CD14-positive monocyte (primary cell): ENCODE results near the gene ELANE. TPM values are rescaled to one million over a fixed set of nuclear protein-coding genes. Genes with fewer than 3 reads are reported as not detected.

Experiments
- DNase-seq, 3 donors: peaks; one replicate each; pipeline ENCODE4 v3.0.0-alpha.2; 2011 to 2022
- H2AFZ ChIP-seq: 2 replicates; pipeline ENCODE4 v1.6.0; 2012; ENCODE audit warnings: mild to moderate bottlenecking, low read depth, low read length, inconsistent platforms; ENCODE audit not compliant: insufficient read depth, poor library complexity, severe bottlenecking
- H3K27ac ChIP-seq, 2 donors: 1 replicate in 1 of 2; 2 replicates in 1 of 2; pipeline ENCODE4 v1.5.1; 2012 to 2013; ENCODE audit warnings: low read length in 2 of 2, control low read depth in 1 of 2, inconsistent platforms in 1 of 2, low read depth in 1 of 2, mild to moderate bottlenecking in 1 of 2
- H3K27me3 ChIP-seq, 2 donors: one replicate each; pipeline versions ENCODE4 v1.6.0 to v1.6.1; 2011 to 2013; ENCODE audit warnings: low read length in 2 of 2; ENCODE audit not compliant: control insufficient read depth in 2 of 2, insufficient read depth in 2 of 2
- H3K36me3 ChIP-seq, 2 donors: replicated peaks in 1 of 2; 1 replicate in 1 of 2; 2 replicates in 1 of 2; pipeline versions ENCODE4 v1.5.1 to v1.6.1; 2012 to 2013; ENCODE audit warnings: low read length in 2 of 2, control low read depth in 1 of 2, inconsistent platforms in 1 of 2, mild to moderate bottlenecking in 1 of 2; ENCODE audit not compliant: insufficient read depth in 2 of 2, control insufficient read depth in 1 of 2
- H3K4me1 ChIP-seq, 2 donors: 1 replicate in 1 of 2; 2 replicates in 1 of 2; pipeline versions ENCODE4 v1.5.1 to v1.6.1; 2012 to 2013; ENCODE audit warnings: low read length in 2 of 2, control low read depth in 1 of 2, inconsistent platforms in 1 of 2, mild to moderate bottlenecking in 1 of 2, moderate library complexity in 1 of 2; ENCODE audit not compliant: insufficient read depth in 2 of 2, control insufficient read depth in 1 of 2
- H3K4me2 ChIP-seq: replicated peaks from 2 replicates; pipeline ENCODE3; 2012; ENCODE audit warnings: low read length, moderate library complexity, mild to moderate bottlenecking; ENCODE audit not compliant: poor library complexity, severe bottlenecking; ENCODE audit errors: extremely low read depth
- H3K4me3 ChIP-seq, 3 experiments: fragments of 200-600 bp in 1 of 3; sonication (generic) in 1 of 3; replicated peaks in 1 of 3; 1 replicate in 2 of 3; 2 replicates in 1 of 3; pipeline ENCODE4 v1.5.1; 2011 to 2013; ENCODE audit warnings: low read length in 3 of 3, mild to moderate bottlenecking in 3 of 3, control low read depth in 2 of 3, low read depth in 2 of 3, inconsistent platforms in 1 of 3, moderate library complexity in 1 of 3
- H3K79me2 ChIP-seq: 2 replicates; pipeline ENCODE4 v1.6.0; 2012; ENCODE audit warnings: mild to moderate bottlenecking, control low read depth, inconsistent platforms, low read length, moderate library complexity; ENCODE audit not compliant: insufficient read depth
- H3K9ac ChIP-seq: 2 replicates; pipeline ENCODE4 v1.6.0; 2017; ENCODE audit warnings: low read length, mild to moderate bottlenecking; ENCODE audit not compliant: insufficient read depth, poor library complexity, severe bottlenecking
- H3K9me3 ChIP-seq, 2 donors: replicated peaks in 1 of 2; 1 replicate in 1 of 2; 2 replicates in 1 of 2; pipeline versions ENCODE4 v1.5.1 to v1.6.1; 2012 to 2013; ENCODE audit warnings: low read length in 2 of 2, control low read depth in 1 of 2; ENCODE audit not compliant: control insufficient read depth in 1 of 2, insufficient read depth in 1 of 2
- H4K20me1 ChIP-seq: 2 replicates; pipeline ENCODE4 v1.6.0; 2012; ENCODE audit warnings: mild to moderate bottlenecking, low read length, control low read depth, moderate library complexity; ENCODE audit not compliant: insufficient read depth
- H3K27ac Mint-ChIP-seq, 7 donors: one replicate each; pipeline ENCODE4 v1.8.0; 2020; ENCODE audit warnings: mild to moderate bottlenecking in 7 of 7, mixed read lengths in 7 of 7, moderate library complexity in 6 of 7, inconsistent platforms in 2 of 7
- H3K27me3 Mint-ChIP-seq, 3 donors: one replicate each; pipeline ENCODE4 v1.8.0; 2021 to 2022; ENCODE audit warnings: low read depth in 3 of 3, mild to moderate bottlenecking in 3 of 3, mixed read lengths in 3 of 3, moderate library complexity in 3 of 3, inconsistent platforms in 1 of 3
- H3K36me3 Mint-ChIP-seq, 2 donors: one replicate each; pipeline ENCODE4 v1.8.0; 2020; ENCODE audit warnings: mixed read lengths in 2 of 2, inconsistent platforms in 1 of 2, mild to moderate bottlenecking in 1 of 2
- H3K4me1 Mint-ChIP-seq: one replicate; pipeline ENCODE4 v1.8.0; 2020; ENCODE audit warnings: mild to moderate bottlenecking, mixed read lengths
- H3K4me3 Mint-ChIP-seq, 2 donors: one replicate each; pipeline ENCODE4 v1.8.0; 2020; ENCODE audit warnings: mild to moderate bottlenecking in 2 of 2, mixed read lengths in 2 of 2, moderate library complexity in 1 of 2
- H3K9me3 Mint-ChIP-seq, 7 donors: one replicate each; pipeline ENCODE4 v1.8.0; 2020 to 2022; ENCODE audit warnings: mixed read lengths in 7 of 7, mild to moderate bottlenecking in 6 of 7, moderate library complexity in 6 of 7, inconsistent platforms in 2 of 7
- WGBS: methylation state at CpG from one replicate; pipeline ENCODE4 v1.1.5; 2013; ENCODE audit warnings: missing lambda C conversion rate; ENCODE audit not compliant: insufficient coverage; 5-methylcytosine and 5-hydroxymethylcytosine counted together
- intact Hi-C, 2 donors: fragments of 100-400 bp; cut with micrococcal nuclease; formaldehyde crosslinking; loops; one replicate each; pipeline versions ENCODE4 v1.15.0 to v1.15.1; 2023
- polyA plus RNA-seq, 3 donors: library from polyadenylated mRNA; depleted of rRNA in 1 of 3; unstranded in 2 of 3; stranded (reverse) in 1 of 3; fragments of 300-500 nt in 2 of 3; fragments of >200 nt in 1 of 3; fragmentation: Illumina TruSeq in 2 of 3; gene quantifications; 1 replicate in 2 of 3; 2 replicates in 1 of 3; pipeline ENCODE4 v1.2.3, GENCODE V29; 2012 to 2021
- TF ChIP-seq, protein P1 (sequence below): fragments of 200-600 bp; IDR thresholded peaks from one replicate; pipeline ENCODE4 v1.8.0; 2022; ENCODE audit warnings: antibody characterized with exemption, mild to moderate bottlenecking

The ELANE gene
- polyA plus RNA-seq, 3 donors, result 0.61 to 2.0 (median 1.3) TPM

DNA sequence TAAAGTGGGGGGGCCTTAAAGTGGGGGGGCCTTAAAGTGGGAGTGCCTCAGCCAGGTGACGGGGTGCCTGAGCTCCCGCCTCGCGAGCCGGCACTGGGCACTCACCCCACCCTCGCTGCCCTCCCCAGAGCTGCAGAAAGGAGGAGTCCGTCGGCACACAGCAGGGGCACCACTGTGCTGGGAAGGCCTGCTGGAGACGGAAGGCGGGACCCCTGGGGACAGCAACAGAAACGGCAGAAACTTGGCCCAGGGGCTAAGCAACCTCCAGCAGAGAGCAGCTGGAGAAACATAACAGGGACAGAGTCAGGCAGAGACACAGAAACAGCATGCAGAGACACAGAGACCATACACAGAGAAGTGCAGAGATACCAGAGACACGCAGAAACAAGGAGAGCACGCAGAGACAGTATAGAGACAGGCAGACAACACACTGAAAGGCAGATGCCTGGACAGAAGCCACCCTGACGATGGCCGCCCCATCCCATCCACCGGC, 15.2 kb downstream of the ELANE start:
- no peak for DNase-seq
- no peak overlapping the region for H3K4me3 Mint-ChIP-seq
- H3K36me3 ChIP-seq, result peaks cover 10 to 18% of the 10 kb centered on the region in 2 donors
- H3K36me3 Mint-ChIP-seq, result peaks cover 29 to 44% of the 10 kb centered on the region in 2 donors
- WGBS, result 91% methylated on average over 16 of the region's 16 CpGs
- H3K27me3 Mint-ChIP-seq, result peaks cover 0 to 5% (median 2%) of the 10 kb centered on the region in 3 donors
- H3K79me2 ChIP-seq, result no peaks in the 10 kb centered on the region
- H3K4me2 ChIP-seq, result no peak overlapping the region
- no peak overlapping the region for H3K4me3 ChIP-seq
- peaks cover 0 to 11% of the 10 kb centered on the region in 2 donors for H3K27me3 ChIP-seq
- no peak overlapping the region for H3K27ac Mint-ChIP-seq
- H3K27ac ChIP-seq, result no peak overlapping the region
- H3K4me1 ChIP-seq, result peaks cover 24 to 25% of the 10 kb centered on the region in 2 donors
- peaks cover 72% of the 10 kb centered on the region for H4K20me1 ChIP-seq
- no peak overlapping the region for H2AFZ ChIP-seq
- peaks cover 0 to 2% (median 0%) of the 10 kb centered on the region in 7 donors for H3K9me3 Mint-ChIP-seq
- H3K9ac ChIP-seq, result no peak overlapping the region
- TF ChIP-seq, protein P1, sequence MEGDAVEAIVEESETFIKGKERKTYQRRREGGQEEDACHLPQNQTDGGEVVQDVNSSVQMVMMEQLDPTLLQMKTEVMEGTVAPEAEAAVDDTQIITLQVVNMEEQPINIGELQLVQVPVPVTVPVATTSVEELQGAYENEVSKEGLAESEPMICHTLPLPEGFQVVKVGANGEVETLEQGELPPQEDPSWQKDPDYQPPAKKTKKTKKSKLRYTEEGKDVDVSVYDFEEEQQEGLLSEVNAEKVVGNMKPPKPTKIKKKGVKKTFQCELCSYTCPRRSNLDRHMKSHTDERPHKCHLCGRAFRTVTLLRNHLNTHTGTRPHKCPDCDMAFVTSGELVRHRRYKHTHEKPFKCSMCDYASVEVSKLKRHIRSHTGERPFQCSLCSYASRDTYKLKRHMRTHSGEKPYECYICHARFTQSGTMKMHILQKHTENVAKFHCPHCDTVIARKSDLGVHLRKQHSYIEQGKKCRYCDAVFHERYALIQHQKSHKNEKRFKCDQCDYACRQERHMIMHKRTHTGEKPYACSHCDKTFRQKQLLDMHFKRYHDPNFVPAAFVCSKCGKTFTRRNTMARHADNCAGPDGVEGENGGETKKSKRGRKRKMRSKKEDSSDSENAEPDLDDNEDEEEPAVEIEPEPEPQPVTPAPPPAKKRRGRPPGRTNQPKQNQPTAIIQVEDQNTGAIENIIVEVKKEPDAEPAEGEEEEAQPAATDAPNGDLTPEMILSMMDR, result no peak
- peaks cover 19% of the 10 kb centered on the region for H3K4me1 Mint-ChIP-seq
- intact Hi-C loops, result loop anchor here in 1 of 2 donors (10.0 kb wide), 1 partner anchor 377 kb away; the partner anchor contains the start of genes ATP5F1D and MIDN
- no peaks in the 10 kb centered on the region for H3K9me3 ChIP-seq

DNA sequence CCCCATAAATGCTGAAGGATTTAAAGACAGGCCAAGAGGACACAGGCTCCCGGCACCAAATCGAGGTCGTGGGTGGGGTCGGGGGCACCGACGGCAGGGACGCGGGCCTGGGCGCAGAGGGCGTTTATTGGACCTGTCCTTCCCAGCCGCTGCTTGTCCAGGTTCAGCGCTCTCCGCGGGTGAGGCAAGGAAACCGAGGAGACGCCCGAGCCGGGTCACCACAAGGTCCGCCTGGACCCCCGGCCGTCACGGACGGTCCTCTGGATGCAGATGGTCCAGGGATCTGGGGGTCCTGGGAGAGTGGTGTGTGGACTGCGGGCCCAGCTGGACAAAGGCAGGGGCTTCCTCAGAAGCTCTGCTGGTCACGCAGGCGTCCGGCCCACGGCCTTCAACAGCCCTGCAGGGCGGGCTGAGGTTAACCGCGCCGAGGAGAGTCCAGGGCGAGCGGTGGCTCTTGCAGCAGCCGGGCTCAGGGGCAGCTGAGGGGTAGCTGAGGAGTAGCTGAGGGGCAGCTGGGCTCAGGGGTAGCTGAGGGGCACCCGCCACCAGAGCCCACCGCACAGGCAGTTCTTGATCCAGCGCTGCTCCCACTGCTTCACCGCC, 15.9 kb downstream of the ELANE start:
- H3K4me2 ChIP-seq, result no peak overlapping the region
- peaks cover 29 to 44% of the 10 kb centered on the region in 2 donors for H3K36me3 Mint-ChIP-seq
- H3K9ac ChIP-seq, result no peak overlapping the region
- intact Hi-C loops, result loop anchor here in 1 of 2 donors (10.0 kb wide), 1 partner anchor 377 kb away; the partner anchor contains the start of genes ATP5F1D and MIDN
- peaks cover 0 to 11% of the 10 kb centered on the region in 2 donors for H3K27me3 ChIP-seq
- peaks cover 0 to 5% (median 2%) of the 10 kb centered on the region in 3 donors for H3K27me3 Mint-ChIP-seq
- H3K4me1 ChIP-seq, result peaks cover 21 to 23% of the 10 kb centered on the region in 2 donors
- DNase-seq, result no peak
- H2AFZ ChIP-seq, result no peak overlapping the region
- no peaks in the 10 kb centered on the region for H3K79me2 ChIP-seq
- peaks cover 0 to 2% (median 0%) of the 10 kb centered on the region in 7 donors for H3K9me3 Mint-ChIP-seq
- no peak overlapping the region for H3K27ac ChIP-seq
- H3K4me1 Mint-ChIP-seq, result peaks cover 17% of the 10 kb centered on the region
- H3K4me3 ChIP-seq, result no peak overlapping the region
- 93% methylated on average over 36 of the region's 39 CpGs for WGBS
- no peak overlapping the region for H3K4me3 Mint-ChIP-seq
- H3K9me3 ChIP-seq, result no peaks in the 10 kb centered on the region
- TF ChIP-seq, protein P1, result no peak
- peaks cover 10 to 18% of the 10 kb centered on the region in 2 donors for H3K36me3 ChIP-seq
- no peak overlapping the region for H3K27ac Mint-ChIP-seq
- H4K20me1 ChIP-seq, result peaks cover 66% of the 10 kb centered on the region
